Left renal pelvis (tissue), 4 donors: ENCODE results near the gene PLCB1. TPM values are rescaled to one million over a fixed set of nuclear protein-coding genes. Genes with fewer than 3 reads are reported as not detected.
"Not testable (repeated sequence)": the region's sequence is repeated elsewhere in the genome, so short reads cannot be mapped to it uniquely, and the experiment has no call there.

Experiments used
- DNase-seq, 4 donors: peaks; one replicate each; pipeline ENCODE4 v3.0.0-alpha.2; 2013; ENCODE audit warnings: low read depth in 4 of 4, low spot score in 3 of 4
- polyA plus RNA-seq, 4 donors: library from polyadenylated mRNA; unstranded; fragments of 120-200 nt; gene quantifications; one replicate each; pipeline ENCODE4 v1.2.1, GENCODE V29; 2013; ENCODE audit not compliant: insufficient read length in 4 of 4

Gene PLCB1
- polyA plus RNA-seq, 4 donors, result 23.0 to 66.7 (median 42.2) TPM

DNA sequence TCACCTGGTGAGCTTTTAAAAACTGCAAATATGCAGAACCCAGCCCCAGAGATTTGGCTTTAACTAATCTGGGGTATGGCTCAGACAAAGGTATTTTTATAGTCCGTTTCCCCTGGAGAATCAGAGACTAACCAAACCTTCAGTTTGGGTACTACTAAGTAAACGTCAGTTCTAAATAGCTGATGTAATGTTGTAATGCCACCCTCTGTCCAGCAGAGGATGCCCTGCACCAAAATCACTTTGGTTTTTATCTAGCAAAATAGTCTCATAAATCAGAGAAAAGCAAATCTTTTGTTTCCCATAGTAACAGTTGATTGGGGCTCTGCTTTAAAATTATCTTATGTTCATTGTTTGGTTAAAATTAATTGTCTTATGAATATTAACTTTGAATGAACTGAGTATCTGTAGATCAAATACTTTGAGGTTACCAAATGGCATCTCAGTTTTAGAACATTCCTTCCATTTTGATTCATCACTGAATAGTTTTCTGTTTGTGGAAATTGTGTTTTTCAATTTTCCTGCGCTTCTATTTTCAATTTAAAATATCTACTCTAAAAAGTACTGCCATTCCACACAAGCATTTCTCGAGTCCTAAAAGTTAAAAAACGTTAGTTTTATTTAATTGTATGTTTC, 658.5 kb downstream of the PLCB1 start:
- DNase-seq, result peak in 3 of 4 donors; percentile 12 to 21 (median 17)

DNA sequence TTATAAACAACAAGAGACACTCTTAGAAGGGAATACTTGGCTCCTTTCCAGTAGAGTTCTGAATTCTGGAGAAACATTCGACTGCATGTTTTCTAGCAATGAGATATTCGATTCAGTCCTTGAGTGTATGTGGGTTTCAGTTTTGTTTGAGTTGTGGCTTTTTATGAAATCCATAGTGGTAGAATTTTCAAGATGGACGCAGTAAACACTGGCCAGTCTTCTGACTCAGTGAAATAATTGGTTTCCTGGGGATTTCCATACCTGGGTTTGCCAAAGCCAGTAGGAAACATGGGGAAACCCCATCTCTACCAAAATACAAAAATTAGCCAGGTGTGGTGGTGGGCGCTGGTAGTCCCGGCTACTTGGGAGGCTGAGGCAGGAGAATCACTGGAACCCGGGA, 663.3 kb downstream of the PLCB1 start:
- no peak for DNase-seq

DNA sequence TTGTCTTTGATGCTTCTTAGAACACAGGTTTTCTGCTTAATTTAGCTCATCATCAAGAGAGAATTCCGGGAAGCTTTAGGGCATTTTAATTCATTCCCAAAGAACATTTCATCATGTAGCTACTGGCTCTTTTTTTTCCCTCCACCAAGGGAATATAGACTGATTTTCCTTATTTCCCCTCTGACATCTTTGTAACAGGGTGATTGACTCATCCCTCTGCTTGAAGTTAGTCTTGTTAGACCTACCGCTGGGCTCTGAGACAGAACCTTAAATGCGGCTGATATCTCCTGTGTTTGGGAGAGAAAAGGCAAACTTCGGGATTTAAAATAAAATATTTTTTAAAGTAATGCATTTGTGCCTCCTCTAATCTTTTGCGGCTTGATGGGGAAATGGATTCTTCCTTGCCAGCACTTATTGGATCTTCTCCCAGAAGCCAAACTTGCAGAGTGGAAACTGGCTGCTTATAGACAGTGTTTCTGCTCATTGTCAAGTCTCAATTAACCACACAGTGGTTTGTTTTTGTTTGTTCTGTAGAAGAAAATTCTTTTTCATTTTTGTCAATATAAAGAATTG, 664.1 kb downstream of the PLCB1 start:
- no peak for DNase-seq

DNA sequence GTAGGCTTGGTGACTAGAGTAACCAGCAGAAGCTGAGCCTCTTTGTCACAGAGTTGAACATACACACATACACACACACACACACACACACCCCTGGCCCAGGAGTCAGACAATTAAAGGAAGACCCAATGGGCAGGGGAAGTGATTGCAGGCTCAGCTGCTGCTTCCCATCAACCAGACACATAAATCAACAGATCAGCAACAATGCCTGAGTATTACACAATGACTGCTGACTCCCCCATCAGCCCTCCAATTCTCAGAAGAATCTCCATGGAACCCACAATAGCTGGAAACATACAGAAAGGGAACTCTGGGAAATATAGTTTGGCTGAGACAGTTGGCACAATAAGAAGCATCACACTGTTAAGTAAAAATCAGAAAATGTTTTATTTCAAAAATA, 666.4 kb downstream of the PLCB1 start:
- no peak for DNase-seq

DNA sequence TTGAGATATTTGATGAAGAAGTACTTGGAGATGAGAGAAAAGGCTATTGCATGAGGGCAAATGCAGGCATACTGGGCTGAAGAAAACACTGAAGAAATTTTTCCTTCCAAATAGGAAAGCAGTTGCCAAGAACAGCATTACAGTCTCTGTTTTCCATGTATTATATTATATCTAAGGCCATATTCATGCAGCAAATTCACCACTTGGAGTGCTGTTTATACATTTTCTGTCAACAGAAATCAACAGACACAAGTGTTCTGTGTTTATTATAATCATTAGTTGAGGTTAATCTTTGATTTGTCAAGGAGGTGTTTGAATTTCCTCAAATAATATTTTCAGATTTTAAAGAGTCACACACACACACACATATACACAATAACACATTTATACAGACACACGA, 668.0 kb downstream of the PLCB1 start:
- no peak for DNase-seq

DNA sequence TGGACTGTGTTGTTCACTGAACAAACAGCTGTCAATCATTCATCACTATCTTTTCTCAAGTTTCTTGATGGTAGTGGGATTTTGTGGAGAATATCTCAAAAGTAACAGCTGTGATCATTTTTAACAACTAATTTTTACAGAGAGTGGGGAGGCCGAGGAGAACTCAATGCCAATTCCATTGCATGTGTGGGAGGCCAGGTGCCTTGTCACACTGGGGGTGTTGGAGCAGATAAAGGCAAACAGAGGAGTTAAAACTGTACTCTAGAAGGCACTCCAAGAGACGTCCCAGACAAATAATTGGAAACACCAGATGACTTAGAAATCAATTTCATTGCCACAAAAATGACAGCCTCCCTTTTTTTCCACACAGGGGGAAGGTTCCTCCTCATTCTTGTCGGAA, 669.6 kb downstream of the PLCB1 start:
- no peak for DNase-seq

DNA sequence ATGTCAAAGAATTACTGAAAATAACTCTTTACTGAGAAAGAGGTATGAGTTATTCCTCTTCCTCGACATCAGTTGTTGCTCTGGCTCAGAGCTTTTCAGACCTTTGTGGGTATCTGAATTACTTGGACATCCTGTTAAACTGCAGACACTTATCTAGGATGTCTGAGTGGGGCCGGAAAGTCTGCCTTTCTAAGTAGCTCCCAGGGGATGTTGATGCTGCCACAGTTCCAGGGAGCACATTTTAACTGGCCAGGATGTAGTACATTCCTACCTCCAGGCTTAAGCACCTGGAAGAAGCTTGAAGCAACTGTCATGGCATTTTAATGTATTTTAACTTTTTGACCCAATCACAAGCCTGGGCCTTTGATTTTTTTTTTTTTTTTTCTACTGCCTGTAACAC, 671.0 kb downstream of the PLCB1 start:
- no peak for DNase-seq

DNA sequence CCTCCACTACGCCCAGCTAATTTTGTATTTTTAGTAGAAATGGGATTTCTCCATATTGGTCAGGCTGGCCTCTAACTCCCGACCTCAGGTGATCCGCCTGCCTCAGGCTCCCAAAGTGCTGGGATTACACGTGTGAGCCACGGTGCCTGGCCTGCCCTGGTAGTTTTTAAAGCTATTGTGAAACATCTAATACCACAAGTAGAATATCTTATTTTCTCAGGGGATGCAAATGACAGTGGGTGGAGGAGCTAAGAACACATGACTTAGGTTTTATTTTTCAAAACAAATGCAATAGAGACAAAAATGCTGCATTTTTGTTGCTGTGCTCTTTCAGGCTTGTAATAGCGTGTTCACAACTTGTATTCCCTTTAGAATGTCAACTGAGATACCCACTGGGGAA, 671.9 kb downstream of the PLCB1 start:
- no peak for DNase-seq

DNA sequence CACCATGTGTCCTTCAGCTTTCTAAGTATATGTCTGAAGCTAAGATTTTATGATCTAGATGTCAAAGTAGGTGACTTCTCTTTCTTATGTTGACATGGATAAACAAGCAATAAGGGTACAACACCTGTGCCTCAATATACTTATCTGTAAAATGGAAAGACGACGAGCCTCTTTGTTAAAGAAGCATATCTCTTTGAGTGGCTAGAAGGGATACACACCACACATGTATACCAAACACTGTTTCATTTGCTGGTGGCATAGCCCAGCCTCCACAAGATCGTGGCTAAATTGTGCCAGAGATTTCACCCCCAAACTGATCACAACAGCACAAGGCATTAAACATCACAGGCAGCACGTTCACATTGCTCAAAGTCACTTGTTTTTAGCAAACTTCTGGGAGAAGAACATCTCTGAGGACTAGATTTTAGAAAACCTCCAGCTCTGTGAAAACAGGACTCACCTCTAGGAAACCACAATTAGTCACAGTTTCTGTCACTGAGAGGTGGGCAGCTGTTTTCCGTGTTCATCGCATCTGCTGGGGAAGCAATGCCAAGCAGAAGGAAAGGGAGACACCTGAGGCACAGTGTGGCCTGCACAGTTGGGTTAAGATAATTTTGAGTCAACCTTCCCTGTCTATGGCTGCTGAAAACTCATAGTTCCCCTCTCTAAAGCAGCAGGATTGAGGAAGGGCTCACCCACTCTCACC, 673.8 kb downstream of the PLCB1 start:
- no peak for DNase-seq

DNA sequence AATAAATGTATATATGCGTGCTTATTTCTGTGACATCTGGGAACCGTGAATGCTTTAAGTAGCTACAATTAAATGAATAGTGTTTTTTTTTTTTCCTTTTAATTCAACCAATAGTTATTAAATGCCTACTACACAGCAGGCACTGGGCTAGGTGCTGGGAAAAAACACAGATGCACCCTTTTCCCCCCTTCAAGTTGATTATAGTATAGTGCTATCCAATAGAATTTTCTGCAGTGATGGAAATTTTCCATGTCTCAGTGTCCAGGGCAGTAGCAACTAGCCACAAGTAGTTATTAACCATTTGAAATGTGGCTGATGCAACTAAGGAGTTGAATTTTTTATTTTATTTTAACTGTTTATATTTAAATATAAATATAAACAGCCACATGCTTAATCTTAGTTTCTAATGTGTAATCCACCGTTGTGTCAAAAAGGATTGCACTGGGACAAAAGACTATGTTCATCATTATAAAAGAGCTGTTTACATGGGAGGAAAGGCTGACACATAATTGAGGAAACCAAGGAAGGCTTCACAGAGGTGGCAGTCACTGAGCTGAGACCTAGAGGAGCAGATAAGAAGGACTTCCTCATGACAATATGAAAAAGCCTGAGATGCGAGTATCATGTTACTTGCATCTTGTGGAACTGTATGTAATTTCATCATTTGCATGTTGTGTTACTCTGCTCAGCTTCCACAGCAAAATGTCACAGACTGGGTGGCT, 675.6 kb downstream of the PLCB1 start:
- no peak for DNase-seq

DNA sequence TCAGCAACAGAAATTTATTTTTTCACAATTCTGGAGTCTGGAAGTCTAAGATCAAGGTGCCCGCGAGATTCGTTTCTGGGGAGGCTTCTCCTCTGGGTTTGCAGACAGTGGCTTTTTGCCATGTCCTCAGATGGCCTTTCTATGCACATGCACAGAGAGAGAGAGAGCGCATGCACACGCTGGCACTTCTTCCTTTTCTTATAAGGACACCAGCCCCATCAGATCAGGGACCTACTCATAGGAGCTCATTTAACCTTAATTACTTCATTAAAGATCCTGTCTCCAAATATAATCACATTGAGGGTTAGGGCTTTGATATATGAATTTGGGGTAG, 676.1 kb downstream of the PLCB1 start:
- no peak for DNase-seq

DNA sequence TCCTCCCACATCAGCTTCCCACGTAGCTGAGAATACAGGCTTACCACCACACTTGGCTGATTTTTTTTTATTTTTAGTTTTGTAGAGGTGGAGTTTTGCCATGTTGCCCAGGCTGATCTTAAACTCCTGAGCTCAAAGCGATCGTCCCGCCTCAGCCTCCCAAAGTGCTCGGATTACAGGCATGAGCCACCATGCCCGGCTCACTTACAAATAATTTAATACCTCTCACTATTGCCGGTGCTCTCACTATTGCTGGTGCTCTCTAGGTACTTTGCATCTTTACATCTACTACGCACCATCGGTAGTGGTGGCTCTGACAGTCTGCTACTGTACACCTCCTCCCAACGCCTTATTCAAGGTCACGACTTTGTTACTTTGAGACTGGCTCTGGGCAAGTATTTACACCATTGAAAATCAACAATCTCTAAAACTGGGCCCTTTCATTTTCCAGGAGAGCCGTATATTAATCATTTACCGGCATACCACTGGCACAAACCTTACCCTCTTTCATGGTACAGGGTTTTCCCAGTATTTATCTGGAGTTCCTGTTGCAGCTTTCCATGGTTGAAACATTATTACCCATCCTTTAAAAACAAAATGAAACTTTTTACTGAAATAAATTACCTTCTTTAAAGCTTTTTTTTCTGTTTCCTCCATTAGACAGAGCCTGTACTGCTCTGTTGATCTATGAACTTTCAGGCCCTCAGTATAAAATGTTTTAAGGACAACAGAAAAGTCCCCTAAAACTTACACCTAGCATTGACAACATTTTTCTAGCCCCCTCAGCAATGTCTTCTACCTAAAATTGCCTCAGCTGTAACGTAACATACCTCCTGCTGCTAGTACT, 677.3 kb downstream of the PLCB1 start:
- DNase-seq, result peak in 1 of 4 donors; percentile 9

DNA sequence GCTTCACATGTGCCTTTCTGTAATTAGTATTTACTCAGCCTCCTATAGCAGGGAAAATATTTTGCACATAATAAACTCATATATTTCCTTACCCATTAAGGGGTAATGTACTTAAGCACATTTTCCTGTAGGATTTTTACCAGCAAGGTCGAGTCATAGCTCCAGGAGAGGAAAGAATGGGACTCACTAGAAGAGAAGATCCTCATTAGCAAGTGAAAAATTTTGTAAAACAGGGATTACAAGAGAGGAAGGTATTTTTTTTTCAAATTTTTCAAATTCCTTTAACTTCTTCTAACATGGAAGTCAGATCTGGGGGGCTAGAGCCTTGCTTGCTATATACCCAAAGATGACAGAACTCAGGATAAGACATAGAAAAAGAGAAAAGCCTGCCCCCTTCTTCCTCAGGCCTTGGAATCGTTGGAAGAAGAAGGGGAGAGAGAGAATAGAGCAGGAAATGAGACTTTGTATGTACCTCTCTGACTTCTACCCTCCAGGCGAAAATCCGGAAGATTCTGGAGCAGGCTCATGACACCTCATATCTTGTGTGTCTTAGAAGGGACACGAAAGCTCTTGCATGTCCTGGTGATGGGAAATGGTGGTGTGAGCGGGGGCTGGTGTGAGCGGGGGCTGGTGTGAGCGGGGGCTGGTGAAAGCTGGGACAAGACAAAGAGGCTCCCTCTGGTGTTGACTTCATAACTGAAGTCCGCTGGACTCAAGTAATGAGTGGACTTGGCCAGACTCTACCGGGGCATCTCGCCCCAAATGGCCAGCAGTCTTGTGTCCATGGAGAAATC, 679.9 kb downstream of the PLCB1 start:
- no peak for DNase-seq

DNA sequence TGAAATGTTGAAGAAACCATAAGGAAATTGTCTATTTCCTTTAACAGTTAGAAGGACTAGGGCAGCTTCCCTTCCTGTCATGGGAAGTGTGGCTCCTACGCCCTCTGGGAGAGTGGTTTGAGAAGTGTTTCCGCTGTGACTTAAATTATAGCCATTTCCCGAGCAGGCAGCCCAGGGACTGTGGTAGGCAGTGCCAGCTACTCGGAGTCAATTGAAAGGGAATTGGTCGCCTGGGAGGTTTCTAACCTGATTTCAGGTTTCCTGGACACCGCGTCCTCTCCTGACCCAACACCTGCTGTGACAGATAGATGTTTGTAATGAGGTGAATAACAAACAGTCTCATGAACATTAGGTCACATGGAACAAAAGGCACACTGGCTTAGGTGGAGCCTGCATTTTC, 680.8 kb downstream of the PLCB1 start:
- DNase-seq, result no peak

DNA sequence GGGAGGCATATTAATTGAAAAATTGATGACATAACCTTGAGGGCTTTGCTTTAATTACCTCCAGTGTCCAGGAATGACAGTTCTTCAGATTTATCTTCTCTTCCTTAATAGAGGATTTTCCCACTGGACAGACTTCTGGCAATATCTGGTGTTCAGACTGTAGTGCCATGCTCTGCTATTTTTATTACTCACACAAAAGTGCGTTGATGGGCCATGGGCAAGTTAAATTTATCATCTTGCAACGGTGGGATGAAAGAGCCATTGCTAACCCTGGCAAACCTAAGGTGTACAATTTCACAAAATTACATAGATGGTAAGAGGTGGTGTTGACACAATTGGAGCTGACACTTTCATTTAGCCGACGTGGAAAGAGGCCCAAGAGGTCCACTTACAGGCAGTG, 683.1 kb downstream of the PLCB1 start:
- DNase-seq, result no peak

DNA sequence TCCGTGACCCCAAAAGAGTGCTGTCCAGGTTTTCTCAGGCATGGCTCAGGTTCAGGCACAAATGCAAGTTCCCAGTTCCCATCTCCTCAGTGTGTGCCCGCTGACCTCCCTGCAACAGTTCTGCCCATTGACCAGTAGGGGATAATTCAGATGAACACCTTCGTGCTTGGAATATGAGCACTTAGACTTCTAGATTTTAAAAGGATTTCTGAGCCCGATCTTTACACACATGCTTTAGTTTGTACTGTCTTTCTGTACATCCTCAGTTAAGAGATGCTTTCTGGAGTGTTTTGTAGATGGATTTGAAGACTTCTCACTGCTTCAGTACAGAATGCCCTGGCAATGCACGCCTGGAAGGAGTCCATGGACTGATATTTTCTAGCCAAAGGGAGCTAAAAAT, 697.2 kb downstream of the PLCB1 start:
- no peak for DNase-seq

DNA sequence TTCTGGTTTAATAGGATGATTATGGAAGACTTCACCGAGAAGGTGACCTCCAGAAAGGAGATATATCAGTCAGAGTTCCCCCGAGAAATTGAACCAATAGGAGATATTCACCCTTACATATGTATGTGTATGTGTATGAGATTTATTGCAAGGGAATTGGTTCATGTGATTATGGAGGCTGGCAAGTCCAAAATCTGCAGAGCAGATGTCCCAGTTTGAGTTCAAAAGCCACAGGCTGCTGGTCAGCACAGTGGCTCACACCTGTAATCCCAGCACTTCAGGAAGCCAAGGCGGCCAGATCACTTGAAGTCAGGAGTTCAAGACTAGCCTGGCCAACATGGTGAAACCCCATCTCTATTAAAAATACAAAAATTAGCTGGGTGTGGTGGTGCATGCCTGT, 702.2 kb downstream of the PLCB1 start:
- not testable (repeated sequence) for DNase-seq

DNA sequence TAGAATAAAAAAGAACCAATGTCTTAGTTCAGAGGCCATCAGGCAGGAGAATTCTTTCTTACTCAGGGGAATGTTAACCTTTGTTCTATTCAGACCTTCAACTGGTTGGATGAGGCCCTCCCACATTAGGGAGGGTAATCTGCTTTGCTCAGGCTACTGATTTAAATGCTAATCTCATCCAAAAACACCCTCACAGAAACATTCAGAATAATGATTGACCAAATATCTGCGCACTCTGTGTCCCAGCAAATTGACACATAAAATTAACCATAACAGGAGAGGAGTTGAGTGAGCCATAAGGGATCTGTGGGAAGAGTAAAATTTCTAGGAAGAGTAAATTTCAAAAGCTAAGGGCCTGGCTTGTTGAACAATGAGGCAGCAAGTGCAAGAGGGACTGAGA, 702.8 kb downstream of the PLCB1 start:
- no peak for DNase-seq

DNA sequence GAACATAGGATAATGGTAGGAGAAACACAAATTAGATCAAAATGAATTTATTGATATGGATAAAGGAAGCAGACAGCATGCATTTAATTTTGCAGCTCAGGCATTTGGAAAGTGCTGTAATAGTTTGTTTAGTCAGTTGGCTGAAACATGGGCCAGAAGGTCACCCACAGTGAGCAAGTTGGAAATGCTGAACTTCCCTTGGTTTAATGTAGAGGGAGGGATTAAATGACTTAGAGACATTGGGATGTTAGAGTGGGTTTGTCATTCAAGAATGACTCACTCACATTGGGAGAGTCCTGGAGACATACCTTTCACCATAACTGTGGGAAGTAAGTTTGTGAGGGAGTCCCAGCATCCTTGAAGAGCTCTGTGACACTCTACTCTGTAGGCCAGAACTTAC, 705.3 kb downstream of the PLCB1 start:
- DNase-seq, result no peak

DNA sequence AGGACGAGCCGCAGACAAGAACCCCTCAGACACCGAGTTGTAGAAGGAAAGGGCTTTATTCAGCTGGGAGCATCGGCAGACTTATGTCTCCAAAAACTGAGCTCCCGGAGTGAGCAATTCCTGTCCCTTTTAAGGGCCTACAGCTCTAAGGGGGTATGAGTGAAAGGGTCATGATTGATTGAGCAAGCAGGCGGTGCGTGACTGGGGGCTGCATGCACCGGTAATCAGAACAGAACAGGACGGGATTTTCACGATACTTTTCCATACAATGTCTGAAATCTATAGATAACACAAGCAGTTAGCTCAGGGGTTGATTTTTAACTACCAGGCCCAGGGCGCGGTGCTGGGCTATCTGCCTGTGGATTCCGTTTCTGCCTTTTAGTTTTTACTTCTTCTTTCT, 710.5 kb downstream of the PLCB1 start:
- DNase-seq, result no peak
